PC-9 (cell line): ENCODE results near the gene CLIC6.

Experiments
- EZH2 ChIP-seq: fragments of 200-600 bp; sonication (generic); IDR thresholded peaks from 2 replicates; pipeline ENCODE4 v1.8.0; 2017; ENCODE audit warnings: antibody characterized with exemption, low read depth
- TF ChIP-seq, protein P1 (sequence below): fragments of 200-600 bp; sonication (generic); conservative IDR thresholded peaks from 2 replicates; pipeline ENCODE4 v1.6.1; 2017; ENCODE audit warnings: mixed run types, antibody characterized with exemption, mild to moderate bottlenecking, moderate library complexity

DNA sequence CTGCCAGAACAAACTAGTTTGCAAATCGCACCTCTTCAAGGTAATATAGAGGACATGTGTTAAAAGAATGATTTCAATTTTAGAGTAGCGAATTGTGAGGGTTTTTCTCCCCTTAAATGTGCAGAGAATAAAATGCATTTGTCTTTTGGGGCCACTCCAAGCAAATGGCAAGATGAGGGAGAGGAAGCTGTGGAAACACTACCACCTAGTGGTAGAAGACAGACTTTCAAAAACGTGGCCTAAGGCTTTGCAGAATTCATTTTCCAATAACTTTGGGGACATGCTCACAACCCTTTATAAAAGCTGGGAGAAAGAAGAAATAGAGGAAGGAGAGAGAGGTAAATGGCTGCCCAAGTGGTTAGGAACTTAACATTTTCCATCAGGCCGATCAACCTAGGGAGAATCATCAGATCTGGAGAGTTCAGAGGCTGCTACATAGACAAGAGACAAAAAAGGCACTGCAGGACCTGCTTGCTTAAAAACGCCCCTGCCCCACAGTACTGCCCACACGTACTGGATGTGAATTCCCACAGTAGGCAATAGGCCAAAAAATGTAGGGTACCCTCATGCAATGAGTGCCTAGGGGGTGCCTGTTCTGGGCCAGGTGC lies 38.2 kb upstream of the CLIC6 start:
- TF ChIP-seq, protein P1, sequence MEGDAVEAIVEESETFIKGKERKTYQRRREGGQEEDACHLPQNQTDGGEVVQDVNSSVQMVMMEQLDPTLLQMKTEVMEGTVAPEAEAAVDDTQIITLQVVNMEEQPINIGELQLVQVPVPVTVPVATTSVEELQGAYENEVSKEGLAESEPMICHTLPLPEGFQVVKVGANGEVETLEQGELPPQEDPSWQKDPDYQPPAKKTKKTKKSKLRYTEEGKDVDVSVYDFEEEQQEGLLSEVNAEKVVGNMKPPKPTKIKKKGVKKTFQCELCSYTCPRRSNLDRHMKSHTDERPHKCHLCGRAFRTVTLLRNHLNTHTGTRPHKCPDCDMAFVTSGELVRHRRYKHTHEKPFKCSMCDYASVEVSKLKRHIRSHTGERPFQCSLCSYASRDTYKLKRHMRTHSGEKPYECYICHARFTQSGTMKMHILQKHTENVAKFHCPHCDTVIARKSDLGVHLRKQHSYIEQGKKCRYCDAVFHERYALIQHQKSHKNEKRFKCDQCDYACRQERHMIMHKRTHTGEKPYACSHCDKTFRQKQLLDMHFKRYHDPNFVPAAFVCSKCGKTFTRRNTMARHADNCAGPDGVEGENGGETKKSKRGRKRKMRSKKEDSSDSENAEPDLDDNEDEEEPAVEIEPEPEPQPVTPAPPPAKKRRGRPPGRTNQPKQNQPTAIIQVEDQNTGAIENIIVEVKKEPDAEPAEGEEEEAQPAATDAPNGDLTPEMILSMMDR, result peak; percentile 76
- no peak for TF ChIP-seq EZH2
